SKM-1 treated with dmso at 0.1 percent for 144 hours (cell line): ENCODE measurements around the gene DGKI.

ENCODE experiments used
- DNase-seq: peaks from one replicate; lab custom pipeline; 2025; ENCODE audit not compliant: unreplicated experiment; lab: John Stamatoyannopoulos, UW

Gene DGKI

DNA sequence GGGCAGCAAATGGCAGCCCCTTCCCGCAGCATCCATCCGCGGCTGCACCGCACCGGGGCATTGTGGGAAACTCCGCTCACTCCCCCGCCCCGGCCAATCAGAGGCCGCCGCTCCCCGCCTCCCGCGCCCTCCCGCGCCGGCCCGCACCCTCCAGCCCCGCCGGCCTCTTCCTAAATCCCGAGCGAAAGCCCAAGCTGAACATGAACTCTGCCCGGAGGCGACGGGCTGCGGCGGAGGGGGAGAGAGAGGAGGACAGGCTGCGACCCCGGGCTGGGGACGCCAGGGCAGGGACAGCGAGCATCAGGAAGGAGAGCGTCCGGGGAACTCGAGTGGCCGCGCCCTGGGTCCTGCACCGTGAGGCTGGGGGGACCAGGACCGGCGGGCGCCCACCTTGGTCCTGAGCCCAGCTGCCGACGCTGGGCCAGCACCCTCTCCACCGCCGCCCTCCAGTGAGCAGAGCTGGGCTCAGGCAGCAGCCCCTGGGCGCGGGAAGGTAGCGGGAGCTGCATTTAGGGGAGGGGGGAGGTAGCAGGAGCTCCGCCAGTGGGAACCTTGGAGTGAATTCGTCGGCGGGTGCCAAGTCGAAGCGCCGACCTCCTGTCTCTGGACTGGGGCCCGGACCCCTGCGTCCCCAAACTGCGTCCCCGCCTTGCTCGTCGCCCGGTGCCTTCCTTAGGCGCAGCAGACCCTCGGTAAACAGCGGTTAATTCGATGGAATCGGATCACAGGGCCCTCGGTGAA is at the start of gene DGKI:
DGKI (minus strand) TSS at position 148 of the 741 bp plus-strand sequence.
- DNase-seq: no peak

DNA sequence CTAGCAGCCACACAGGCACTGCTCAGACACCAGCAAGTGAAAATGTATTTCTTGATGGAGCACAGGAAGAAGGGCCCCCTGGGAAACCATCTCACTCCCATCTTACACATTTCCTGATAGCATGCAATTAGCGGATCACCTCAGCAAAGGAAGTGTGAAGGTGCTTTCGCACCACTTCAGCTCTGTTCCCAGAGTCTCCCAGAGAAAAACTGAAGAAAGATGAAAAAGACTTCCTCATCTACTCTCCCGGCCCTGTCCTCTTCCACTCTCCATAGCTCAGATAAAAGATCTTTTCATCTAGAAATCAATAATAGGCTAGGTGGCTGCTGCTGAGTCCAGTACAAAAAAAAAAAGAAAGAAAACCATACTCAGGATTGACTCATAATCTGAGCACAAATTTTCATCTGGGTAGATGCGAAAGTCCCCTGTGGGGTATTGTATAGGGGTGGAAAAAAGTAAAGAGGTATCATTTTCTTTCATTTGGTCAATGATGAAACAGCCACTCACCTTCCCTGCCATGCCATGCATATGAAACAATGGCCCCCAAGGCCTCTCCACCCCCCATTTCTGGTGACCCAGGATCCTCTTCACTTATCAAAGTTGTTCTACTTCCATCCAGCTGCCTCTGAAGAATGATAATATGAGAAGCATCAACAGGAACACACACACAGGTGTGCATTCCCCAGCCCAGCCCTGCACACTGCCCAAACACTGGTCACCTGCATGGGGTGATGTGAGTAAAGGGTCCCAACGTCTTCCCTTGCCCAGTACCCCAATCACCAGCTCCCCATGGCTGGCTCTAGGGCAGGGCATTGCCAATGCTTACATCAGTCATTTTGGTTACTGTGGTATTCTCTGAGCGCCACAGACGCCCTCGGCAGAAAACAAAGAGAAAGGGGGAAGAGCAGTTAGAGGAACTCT is 48.8 kb upstream of the DGKI start:
- no peak for DNase-seq

DNA sequence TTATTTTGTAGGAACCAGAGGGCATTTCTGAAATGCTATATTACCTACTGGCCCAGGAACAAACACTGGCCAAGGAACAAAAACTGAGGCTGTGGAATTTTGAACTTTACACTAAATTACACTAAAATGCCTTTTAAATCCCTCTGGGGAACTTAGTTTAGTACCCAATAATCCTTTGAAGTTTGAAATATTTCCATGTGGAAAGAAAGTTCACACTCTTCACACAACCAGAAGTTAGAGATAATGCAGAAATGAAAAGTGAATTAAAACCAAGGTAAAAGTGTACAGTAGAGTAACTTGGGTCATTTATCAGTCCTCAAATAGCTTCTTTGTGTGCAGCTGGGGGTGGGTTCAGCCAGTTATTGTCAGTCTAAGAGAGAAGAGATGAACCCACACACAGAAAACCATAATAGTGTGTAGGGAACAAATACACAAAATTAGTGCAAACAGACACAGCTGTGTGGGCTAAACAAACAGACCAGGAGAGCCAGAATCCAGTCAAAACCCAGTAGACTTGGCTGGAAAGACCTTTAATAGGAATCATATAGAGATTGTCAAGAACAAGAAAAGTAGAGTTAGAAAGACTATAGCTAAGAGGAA is 46.5 kb upstream of the DGKI start:
- no peak for DNase-seq

DNA sequence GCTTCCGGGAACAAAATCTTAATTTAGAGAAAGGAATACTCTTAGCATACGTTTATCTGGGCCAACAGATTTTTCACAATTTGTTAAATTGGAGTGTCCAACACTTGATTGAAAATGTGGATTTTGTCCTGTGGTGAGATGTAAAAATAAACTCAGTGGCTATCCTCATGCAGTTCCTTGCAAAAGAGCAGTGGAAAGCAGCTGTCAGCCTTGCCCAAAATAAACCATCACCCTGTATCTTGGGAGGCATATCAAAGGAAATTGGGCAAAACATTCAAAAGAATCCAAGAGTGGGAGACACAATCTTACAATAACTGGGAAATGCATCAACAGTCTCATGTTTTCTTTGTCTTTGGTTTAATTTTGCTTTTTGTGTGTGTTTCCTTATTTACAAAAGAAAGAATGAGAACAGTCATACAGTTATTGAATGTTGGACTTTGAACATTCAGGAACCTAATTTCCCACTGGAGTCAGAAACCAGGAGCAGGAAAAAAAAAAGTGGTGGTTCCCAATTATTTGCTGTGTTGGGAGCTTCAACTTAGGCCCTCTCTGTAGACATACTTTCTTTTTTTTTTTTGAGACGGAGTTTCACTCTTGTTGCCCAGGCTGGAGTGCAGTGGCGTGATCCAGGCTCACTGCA is 44.4 kb upstream of the DGKI start:
- no peak for DNase-seq

DNA sequence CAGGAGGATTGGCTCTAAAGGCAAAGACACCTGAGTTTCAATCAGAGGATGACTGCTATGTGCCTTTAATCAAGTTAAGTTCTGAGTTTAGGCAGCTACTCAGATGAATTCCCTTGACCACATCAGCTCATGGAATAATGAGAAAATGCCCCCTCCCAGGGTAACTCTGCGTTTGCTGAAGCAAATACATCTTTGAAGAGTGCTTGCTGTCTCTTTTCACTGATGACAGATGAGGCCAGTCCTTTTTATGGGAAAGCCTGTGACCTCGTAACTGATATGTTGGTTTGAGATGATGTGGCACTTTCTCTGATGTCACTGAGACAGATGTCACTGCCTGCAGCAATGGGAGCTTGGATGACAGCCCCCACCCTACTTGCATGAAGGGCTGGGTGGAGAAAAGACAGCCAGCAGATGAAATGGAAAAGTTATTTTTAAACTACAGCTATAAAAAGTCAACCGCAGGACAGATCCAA is 43.7 kb upstream of the DGKI start:
- no peak for DNase-seq

DNA sequence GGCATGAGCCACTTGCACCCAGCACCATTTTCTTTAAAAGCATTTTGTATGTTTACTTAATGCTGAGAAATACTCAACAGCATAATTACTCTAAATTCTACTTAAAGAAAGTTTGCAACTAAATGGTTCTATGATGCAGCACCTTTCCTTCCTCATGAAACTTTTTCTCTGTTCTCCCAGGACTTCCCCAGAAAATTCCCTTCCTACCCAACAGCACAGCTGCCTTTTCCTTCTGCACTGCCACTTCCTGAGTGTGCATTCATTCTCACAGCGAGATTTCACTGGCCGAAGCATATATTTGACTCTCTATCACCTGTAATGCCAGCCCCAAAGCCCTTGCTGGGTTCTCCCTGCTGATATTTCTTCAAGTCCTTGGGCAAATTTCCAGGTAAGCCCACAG is 41.5 kb upstream of the DGKI start:
- DNase-seq: no peak

DNA sequence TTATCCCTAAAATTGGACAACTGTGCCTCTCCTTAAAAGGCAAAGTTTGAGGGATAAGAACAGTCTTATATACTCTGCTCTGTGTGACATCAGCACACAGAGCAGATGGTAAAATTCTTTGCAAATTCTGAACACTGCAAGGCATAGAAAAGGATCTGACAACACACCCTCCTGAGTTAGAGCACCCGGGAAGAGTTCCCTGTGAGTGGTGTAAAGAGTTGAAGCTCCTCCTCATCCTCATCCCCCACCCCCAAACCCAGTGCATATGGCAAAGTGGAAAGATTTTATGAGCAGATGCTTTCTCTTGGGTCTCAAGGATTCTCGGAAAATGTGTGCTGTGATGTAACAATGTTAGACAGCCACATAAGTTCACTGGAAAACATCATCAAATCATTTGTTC is 40.0 kb upstream of the DGKI start:
- no peak for DNase-seq

DNA sequence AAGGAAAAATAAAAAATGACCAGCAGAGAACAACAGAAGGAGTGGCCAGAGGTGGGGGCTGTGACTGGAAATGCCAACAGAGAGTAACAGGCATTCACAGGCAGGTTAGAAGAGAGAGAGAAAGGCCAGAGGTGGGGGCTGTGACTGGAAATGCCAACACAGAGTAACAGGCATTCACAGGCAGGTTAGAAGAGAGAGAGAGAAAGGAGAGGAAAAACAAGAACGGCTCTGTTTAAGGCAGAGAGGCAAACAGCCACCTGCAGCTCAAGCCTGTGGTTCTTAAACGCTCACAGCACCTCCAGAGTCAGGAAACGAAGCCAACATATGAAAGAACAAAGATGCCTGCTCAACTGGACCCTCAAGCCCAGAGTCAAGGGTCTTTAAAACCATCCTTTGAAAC is 39.5 kb upstream of the DGKI start:
- DNase-seq: no peak

DNA sequence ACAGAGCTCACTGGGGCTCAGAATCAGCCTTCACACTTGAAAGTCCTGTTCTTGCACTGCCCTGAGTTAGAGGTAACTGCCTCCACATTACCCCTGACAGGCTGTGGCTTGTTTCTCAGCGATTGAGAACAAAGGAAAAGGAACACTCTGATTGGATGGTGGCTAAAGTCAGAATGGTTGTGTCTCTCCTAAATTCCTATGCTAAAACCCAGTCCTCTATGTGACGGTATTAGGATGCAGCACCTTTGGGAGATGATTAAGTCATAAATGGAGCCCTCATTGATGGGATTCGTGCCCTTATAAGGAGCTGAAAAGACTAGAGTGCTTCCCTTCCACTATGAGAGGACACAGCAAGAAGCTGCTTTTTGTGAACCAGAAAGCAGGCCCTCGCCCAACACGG is 38.9 kb upstream of the DGKI start:
- no peak for DNase-seq

DNA sequence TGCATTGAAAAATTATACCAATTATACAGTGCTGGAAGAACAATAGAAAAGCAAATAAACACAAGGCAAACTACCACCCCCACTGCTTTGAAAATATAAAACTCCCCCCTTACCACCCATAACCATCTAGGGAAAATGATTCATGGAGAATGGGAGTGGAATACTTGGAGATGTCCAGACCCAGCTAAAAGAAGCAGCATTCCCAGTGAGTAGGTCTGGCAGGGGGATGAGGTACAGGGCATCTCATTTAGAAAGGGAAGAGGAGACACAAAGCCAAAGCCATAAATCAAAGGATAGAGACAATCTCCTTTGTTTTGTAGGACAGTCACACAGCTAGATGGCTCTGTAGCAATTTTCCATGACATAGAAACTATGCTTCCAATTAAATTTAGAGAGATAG is 36.0 kb upstream of the DGKI start:
- no peak for DNase-seq

DNA sequence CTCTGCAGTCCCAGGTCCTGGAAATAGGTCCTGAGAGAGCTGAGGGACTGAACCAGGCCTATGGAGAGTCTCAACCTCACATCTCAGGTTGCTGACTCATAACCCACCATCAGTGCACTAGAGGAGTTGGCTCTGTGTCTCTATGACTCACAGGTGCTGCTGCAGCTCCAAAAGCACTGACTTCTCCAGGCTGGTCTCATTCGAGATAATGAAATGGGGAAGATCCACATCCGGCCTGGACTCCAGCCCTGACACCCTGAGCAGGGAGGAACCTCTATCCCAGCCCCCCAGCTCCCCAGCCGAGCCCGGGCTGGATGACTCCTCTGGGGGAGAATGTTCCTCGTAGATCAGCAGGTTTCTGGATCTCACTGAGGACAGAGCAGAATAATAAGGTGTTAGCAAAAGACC is 35.5 kb upstream of the DGKI start:
- no peak for DNase-seq

DNA sequence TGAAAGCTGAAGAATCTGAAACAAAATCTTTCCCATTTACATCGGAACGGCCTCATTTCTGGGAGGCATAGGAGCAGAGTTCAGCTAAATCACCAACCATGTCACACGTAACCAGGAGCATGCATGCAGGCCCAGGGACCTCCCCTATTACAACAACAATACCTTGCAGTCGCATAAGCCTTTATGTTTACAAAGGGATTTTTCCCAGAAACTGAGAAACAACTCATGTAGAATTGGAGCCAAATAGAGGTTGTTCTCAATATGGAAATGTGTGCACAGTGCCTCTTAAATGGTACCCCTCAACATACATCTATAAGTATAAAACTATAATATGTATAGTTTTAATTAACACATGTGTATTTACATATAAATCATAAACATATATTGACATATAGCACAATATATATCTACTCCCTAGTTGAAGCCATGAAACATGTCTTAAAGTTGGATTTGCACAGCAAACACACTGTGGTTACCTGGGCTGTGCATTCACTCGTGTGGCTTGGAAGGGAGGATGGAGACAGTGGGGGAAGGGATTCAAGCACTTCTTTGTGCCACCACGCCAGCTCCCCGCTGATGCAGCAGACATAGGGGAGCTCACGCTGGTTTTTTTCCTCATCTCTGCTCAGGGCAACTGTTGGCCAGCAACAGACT is 35.0 kb upstream of the DGKI start:
- no peak for DNase-seq

DNA sequence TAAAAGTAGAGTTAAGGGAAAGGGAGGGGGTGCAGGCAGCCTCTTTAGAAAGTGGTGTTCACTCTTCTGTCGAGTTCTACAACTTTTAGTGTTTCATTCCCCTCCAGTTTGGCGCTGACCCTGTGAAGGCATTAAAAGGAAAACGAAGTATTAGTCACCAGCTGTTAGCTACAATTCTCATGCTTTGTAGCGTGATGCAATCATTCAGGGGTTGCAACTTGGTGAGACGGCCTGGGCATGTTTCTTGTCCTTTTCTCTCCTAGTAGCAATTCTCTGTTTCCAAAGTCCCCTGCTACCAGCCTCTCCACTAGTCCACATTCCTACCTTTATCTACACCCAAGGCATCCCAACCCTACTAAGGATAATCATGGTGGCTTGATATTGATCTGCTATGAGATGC is 33.7 kb upstream of the DGKI start:
- DNase-seq: no peak

DNA sequence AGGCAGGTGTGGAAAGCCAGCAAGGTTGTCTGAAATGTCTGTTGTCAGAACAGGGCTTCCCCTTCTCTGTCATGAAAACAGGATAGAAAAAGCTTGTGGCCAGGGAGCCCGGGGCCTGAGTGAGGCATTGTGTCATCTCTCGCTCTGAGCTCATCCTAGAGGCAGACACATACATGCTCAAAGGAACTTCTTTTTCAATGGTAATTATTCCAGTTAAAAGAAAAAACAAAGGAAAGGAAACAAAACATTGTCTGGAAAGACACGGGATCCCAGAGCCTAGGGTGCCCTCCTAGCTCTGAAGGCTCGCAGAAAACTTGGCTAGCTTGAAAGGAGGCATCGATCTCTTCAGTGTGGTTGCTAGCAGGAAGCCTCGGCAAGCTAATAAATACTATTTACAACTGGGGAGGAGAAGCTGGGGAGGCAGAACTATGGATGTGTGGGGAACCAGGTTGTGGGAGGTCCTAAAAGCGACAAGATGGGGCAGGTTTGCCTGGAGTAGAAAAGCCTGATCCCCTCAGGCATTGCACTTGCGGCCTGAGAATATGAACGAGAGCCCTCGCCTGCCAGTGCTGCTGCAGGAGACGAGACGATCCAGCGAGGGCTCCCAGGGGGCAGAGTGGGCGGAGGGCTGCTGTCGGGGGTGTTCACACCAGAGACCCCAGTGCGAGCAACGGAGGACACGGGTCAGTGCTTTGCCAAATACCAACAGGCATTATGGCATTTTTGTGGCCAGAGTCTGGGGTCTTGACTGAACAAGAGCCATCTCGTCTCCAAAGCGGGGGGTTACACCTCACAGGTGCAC is 32.8 kb upstream of the DGKI start:
- DNase-seq: no peak

DNA sequence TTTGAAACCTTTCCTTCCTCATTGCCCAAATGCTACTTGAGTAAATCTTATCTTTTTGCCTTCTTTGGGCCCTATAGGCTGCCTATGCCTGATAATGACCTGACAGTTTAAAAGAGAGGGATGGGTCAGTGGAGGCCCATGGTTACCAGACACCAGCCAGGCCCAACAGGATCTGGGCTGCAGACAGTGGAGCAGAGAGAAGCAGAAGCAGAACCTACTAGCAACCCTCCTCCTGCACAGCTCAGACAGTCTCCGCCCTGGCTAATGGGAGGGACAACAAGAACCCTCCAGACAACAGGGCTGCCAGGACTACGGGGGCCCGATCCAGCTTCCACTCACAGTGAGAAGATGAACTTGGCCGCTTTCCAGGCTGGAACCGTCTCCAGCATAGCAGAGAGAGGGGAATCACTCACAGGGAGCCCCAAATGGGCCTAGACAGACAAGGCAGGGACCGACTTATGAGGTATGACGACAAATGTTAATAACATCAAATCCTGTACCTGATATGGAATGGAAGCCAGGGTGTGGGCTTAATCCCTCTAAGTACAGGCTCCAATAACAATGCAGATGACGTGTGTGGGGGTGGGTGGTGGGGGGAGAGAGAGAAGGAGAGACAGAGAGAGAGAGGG is 31.7 kb upstream of the DGKI start:
- DNase-seq: no peak

DNA sequence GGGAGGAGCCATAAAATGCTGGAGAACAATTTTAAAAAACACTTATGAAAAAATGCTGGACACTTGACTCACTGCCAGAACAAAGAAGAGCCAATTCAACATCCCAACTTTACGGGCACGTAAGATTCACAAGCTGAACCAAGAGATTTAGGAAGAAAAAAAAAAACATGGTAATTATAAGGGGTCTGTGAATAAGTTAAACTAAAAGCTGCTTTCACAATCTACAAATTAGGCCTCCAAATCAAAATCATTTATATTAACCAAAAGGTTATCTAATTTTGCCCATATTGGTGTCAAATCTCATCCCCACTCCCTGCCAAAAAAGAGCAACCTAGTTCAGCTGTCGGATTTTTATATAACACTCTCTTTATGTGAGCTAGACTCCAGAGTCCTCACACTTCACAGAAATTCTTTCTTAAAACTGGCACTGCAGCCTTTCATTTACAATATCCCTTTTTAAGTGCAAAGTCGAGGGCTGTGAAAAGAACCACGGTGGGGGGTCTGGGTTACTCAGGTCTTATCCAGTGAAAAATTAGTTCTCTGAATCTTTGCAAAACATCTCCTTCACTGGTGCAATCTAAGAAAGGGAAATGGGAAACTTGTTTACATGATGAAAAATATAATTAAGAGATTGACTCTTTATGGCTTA is 30.4 kb upstream of the DGKI start:
- DNase-seq: no peak

DNA sequence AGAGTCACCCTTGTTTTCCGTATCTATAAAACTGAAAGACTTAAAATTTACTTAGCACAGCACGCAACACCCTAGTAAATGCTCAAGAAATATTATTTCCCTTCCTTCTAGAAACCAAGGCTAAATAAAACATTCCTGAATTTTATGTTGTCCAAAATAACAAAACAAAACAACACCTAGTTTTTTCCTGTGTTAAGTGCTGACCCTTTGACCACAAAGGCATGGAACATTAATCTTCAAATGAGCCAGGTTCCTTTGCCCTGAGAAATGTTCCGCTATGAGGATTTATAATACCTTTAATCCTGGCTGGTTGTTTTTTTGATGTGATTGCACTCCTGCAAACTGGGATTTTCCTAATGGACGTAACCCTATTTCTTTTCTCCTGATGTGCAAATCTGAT is 29.0 kb upstream of the DGKI start:
- no peak for DNase-seq

DNA sequence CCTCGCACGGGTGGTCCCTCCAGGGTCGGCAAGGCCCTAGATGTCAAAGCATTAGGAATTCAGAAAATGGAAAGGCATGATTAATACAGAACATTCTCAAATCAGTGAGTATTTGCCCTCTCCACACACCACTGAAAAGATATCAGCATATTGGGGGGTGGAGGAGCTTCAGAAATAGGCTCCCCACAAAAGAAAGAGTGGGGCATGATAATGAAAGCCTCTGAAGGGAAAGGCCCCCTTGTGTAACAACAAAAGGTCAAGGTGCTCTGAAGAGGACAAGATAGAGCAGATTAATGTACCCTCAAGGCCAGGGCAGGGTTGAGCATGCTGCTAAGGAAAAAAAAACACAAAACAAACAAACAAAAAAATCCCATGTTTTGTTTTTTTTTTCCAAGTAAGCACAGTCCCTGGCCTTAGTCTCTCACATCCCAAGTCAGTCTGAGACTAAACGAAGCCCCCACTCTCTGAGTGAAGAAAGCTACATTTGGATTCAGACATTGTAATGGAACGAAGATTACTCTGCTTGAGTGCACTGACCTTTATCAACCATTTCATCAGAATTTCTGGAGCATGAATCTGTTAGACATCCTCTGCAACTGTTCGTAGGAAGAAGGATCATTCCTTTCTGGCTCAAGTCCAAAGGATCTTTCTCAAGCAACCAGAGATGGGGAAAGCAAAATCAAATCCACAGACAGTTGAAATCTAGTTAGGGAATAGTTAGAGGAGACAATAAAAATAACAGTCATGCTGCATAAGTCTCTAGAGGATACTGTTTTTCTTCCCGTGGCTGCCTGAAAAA is 27.4 kb upstream of the DGKI start:
- no peak for DNase-seq
